GM21528 (cell line): ENCODE measurements around the gene MAP6D1.
"Not testable (repeated sequence)": the region's sequence is repeated elsewhere in the genome, so short reads cannot be mapped to it uniquely, and the experiment has no call there.

Experiments
- ATAC-seq: cut with Tn5 transposase; IDR thresholded peaks from one replicate; pipeline ENCODE4 v1.9.1; 2021; ENCODE audit warnings: mild to moderate bottlenecking, moderate library complexity; ENCODE audit not compliant: unreplicated experiment, low FRiP score

MAP6D1 gene

GRCh38 chr3:183802989-183803388, 22.4 kb downstream of the MAP6D1 start:
- ATAC-seq, result no peak

DNA sequence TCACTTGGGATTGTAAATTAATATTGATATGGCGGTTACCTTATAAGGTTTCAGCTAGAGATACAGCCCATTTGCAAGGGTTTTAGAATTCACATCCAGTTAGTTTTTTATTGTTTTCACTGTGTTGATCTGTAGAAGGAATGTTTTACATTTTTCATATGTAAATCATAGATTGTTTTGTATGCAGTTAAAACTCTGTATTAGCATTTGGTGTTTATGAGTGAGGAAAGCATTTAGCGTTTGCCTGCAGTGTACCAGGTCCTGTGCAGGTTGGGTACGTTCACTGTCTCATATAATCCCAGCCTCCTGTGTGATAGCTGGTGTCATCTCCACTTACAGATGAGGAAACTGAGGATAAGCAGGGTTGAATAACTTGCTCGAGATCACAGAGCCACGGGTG, 23.8 kb downstream of the MAP6D1 start:
- ATAC-seq, result no peak

GRCh38 chr3:183800243-183800863, 25.0 kb downstream of the MAP6D1 start:
- ATAC-seq, result no peak

GRCh38 chr3:183799461-183799860, 25.9 kb downstream of the MAP6D1 start:
- ATAC-seq, result no peak

DNA sequence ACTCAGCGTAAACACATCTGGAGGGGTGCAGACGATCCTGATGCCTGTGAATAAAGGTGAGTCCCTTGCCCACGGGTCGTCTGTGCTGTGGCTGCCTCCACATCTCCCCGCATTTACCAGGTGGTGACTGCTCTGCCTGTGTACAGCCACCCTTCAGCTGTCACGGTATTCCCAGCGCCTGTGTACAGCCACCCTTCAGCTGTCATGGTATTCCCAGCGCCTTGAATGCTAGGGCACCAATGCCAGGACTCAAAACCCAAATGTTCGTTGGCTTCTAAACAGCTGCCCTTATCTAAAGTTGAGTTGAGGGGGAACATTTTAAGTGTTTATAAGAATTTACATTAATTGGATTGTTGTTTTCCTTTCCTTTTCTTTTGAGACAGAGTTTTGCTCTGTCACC, 27.4 kb downstream of the MAP6D1 start:
- no peak for ATAC-seq

- ATAC-seq, result no peak
Observed at GRCh38 chr3:183796372-183796771, 29.0 kb downstream of the MAP6D1 start.

DNA sequence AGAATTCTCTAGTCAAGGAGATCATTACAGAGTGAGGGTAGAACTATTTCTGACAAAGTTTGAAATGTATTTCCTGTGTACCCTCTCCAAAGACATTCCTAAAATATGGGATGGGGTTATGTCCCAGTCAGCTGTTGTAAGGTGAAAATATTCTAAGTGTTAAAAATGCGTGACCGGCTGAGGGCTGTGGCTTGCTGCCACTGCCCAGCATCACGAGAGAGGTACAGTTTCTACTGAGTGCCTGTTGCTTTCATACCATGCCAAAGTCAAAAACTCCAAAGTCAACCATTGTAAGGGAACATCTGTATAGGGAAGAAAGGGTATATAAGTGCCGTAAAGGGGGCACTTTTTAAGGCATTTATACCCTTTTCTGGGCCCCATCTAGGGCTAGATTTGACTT, 30.9 kb downstream of the MAP6D1 start:
- no peak for ATAC-seq

DNA sequence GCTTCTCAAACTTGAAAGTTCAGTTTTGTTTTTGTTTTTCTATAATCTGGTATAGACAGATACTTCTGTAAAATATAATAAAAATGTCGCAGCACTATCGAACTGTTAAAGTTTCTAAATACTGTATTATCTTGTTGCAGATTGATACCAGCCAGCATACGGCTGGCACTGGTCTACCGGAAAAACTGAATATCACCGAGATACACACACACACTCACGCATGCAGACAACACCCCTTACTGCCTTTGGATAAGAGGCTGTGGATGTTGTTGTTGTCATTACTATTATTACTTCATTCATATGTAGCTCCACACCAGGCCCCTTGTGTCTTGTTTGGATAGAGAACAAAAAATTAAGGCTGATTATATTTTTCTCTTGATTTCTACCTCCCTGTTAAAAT, 32.4 kb downstream of the MAP6D1 start:
- no peak for ATAC-seq

- no peak for ATAC-seq
Observed at GRCh38 chr3:183790700-183791099, 34.7 kb downstream of the MAP6D1 start.

DNA sequence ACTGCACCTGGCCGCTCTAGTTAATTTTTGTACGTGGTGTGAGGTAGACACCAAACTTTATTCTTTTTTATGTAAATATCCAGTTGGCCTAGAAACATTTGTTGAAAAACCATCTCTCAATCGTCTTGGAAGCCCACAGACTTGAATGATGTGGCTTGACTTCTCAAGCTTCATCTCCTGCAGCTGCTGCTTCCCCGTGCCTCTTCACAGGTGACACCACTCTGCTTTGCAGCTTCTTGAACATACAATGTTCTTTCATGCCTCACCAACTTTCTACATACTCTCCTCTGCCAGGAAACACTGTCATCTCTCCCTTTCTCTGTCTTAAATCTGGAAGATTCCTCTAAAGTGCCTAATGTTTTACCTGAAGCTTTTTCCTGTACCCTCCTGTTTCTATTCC, 35.6 kb downstream of the MAP6D1 start:
- ATAC-seq, result no peak

GRCh38 chr3:183784503-183784902, 40.9 kb downstream of the MAP6D1 start:
- ATAC-seq, result not testable (repeated sequence)

GRCh38 chr3:183782576-183783276, 42.7 kb downstream of the MAP6D1 start:
- no peak for ATAC-seq

GRCh38 chr3:183781246-183781645, 44.1 kb downstream of the MAP6D1 start:
- no peak for ATAC-seq

- no peak for ATAC-seq
Observed at GRCh38 chr3:183779896-183780465, 45.4 kb downstream of the MAP6D1 start.

GRCh38 chr3:183777016-183777618, 48.3 kb downstream of the MAP6D1 start:
- ATAC-seq, result no peak

- not testable (repeated sequence) for ATAC-seq
Observed at GRCh38 chr3:183776451-183776850, 48.9 kb downstream of the MAP6D1 start.

DNA sequence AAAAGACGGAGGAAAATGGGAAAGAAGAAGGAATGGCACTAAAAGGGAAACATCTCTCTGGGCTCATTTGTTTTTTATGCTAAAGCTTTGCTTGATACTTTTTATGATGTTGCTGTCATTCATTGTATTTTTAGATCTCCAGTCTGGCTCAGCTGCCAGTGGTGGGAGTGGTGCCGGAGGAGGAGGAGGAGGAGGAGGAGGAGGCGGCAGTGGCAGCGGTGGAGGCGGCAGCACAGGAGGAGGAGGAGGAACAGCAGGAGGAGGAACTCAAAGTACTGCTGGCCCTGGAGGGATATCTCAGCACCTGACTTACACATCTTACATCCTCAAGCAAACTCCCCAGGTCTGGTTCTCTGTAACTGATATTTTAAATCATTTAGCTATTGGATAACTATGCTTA, 49.6 kb downstream of the MAP6D1 start:
- no peak for ATAC-seq

GRCh38 chr3:183774631-183775030, 50.7 kb downstream of the MAP6D1 start:
- no peak for ATAC-seq

DNA sequence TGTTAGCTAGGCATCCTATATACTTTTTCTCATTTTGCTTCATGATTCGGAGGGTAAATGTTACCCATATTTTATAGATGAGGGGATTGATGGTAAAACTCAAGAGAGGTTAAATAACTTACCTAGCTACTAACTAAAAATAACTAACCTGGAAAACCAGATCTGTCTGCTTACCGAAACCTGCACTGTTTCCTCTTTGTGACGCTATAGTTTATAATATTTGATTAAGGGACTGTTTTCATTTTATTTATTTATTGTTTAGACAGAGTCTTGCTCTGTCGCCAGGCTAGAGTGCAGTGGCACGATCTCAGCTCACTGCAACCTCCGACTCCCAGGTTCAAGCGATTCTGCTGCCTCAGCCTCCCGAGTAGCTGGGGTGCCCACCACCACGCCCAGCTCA, 55.9 kb downstream of the MAP6D1 start:
- no peak for ATAC-seq

- no peak for ATAC-seq
Observed at GRCh38 chr3:183768114-183768513, 57.3 kb downstream of the MAP6D1 start.

GRCh38 chr3:183766745-183767606, 58.4 kb downstream of the MAP6D1 start:
- no peak for ATAC-seq
